Smooth muscle cell (in vitro differentiated cells): ENCODE results near the gene MB21D2. TPM values are rescaled to one million over a fixed set of nuclear protein-coding genes. Genes with fewer than 3 reads are reported as not detected.

ENCODE experiments used
- DNase-seq: peaks from one replicate; lab custom pipeline; 2025; ENCODE audit not compliant: unreplicated experiment; lab: John Stamatoyannopoulos, UW
- H2AFZ ChIP-seq: fragments of 200-600 bp; sonication (generic); 2 replicates; pipeline ENCODE4 v1.6.0; 2016; ENCODE audit warnings: antibody characterized with exemption, low read depth, mild to moderate bottlenecking
- H3F3A ChIP-seq: fragments of 200-600 bp; sonication (generic); 2 replicates; pipeline ENCODE4 v1.6.0; 2017; ENCODE audit warnings: antibody characterized with exemption, low read depth
- H3K27ac ChIP-seq: fragments of 200-600 bp; sonication (generic); 2 replicates; pipeline ENCODE4 v1.5.1; 2016; ENCODE audit warnings: low read depth, mild to moderate bottlenecking
- H3K27me3 ChIP-seq: fragments of 200-600 bp; sonication (generic); 2 replicates; pipeline ENCODE4 v1.6.1; 2016; ENCODE audit warnings: low read depth, mild to moderate bottlenecking
- H3K36me3 ChIP-seq: fragments of 200-600 bp; sonication (generic); 2 replicates; pipeline ENCODE4 v1.5.1; 2016; ENCODE audit warnings: low read depth
- H3K4me1 ChIP-seq: fragments of 200-600 bp; sonication (generic); 2 replicates; pipeline ENCODE4 v1.5.1; 2016; ENCODE audit warnings: low read depth
- H3K4me2 ChIP-seq: fragments of 200-600 bp; sonication (generic); 2 replicates; pipeline ENCODE4 v1.6.0; 2016; ENCODE audit warnings: mild to moderate bottlenecking
- H3K4me3 ChIP-seq: fragments of 200-600 bp; sonication (generic); 2 replicates; pipeline ENCODE4 v1.5.1; 2016; ENCODE audit warnings: mild to moderate bottlenecking
- H3K79me2 ChIP-seq: fragments of 200-600 bp; sonication (generic); 2 replicates; pipeline ENCODE4 v1.6.0; 2016; ENCODE audit warnings: low read depth, mild to moderate bottlenecking
- H3K9ac ChIP-seq: fragments of 200-600 bp; sonication (generic); 2 replicates; pipeline ENCODE4 v1.6.0; 2016; ENCODE audit warnings: low read depth
- H3K9me3 ChIP-seq: fragments of 200-600 bp; sonication (generic); replicated peaks from 2 replicates; pipeline ENCODE4 v1.5.1; 2016; ENCODE audit warnings: low read depth
- H4K20me1 ChIP-seq: fragments of 200-600 bp; sonication (generic); 2 replicates; pipeline ENCODE4 v1.6.0; 2016; ENCODE audit warnings: low read depth
- WGBS: methylation state at CpG from one replicate; pipeline ENCODE4 v1.1.7; 2016; ENCODE audit warnings: low lambda C conversion rate; 5-methylcytosine and 5-hydroxymethylcytosine counted together
- polyA plus RNA-seq: library from polyadenylated mRNA; unstranded; fragments of >200 nt; fragmentation: Nextera tagmentation; extraction: Ambion mirVana; gene quantifications from 2 replicates; pipeline ENCODE4 v1.2.1, GENCODE V29; 2016
- total RNA-seq: library from RNA; depleted of rRNA; stranded (reverse); fragments of >200 nt; gene quantifications from 2 replicates; pipeline ENCODE4 v1.2.3, GENCODE V29; 2014
- TF ChIP-seq, protein P1 (sequence below): fragments of 200-600 bp; sonication (generic); IDR thresholded peaks from 2 replicates; pipeline ENCODE4 v1.5.1; 2017; ENCODE audit warnings: borderline replicate concordance, mild to moderate bottlenecking, antibody characterized with exemption; ENCODE audit not compliant: insufficient read depth, poor library complexity, severe bottlenecking

The MB21D2 gene
- total and polyA plus RNA-seq, 2 experiments from 2014 or later: 5.2 to 17.1 TPM

DNA sequence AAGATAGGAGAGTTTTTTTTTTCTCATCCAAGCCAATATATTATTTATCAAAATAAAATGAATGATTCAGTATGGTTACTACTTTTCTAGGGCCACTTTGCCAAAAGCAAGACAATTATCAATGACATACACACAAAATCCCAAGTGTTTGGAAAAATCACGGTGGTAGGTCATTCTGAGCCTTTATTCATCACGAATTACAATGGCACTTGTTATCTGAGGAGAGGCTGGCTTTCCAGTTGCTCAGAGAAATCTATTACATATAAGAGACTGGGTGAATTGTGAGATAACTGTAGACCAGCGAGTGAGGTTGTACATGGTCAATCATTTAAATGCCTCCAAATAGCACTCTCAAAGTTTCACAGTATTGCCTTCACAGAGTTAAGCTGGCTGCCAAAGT lies 169.9 kb downstream of the MB21D2 start:
- H2AFZ ChIP-seq: no peak overlapping the region
- H4K20me1 ChIP-seq: no peaks in the 10 kb centered on the region
- H3K4me3 ChIP-seq: no peak overlapping the region
- no peaks in the 10 kb centered on the region for H3F3A ChIP-seq
- no peaks in the 10 kb centered on the region for H3K79me2 ChIP-seq
- no peak overlapping the region for H3K27ac ChIP-seq
- no peaks in the 10 kb centered on the region for H3K9me3 ChIP-seq
- no peak for DNase-seq
- no peak overlapping the region for H3K4me2 ChIP-seq
- no peaks in the 10 kb centered on the region for H3K36me3 ChIP-seq
- WGBS: 38% methylated on average over 3 of the region's 3 CpGs
- H3K9ac ChIP-seq: no peak overlapping the region
- no peaks in the 10 kb centered on the region for H3K27me3 ChIP-seq
- no peaks in the 10 kb centered on the region for H3K4me1 ChIP-seq
- TF ChIP-seq, protein P1, sequence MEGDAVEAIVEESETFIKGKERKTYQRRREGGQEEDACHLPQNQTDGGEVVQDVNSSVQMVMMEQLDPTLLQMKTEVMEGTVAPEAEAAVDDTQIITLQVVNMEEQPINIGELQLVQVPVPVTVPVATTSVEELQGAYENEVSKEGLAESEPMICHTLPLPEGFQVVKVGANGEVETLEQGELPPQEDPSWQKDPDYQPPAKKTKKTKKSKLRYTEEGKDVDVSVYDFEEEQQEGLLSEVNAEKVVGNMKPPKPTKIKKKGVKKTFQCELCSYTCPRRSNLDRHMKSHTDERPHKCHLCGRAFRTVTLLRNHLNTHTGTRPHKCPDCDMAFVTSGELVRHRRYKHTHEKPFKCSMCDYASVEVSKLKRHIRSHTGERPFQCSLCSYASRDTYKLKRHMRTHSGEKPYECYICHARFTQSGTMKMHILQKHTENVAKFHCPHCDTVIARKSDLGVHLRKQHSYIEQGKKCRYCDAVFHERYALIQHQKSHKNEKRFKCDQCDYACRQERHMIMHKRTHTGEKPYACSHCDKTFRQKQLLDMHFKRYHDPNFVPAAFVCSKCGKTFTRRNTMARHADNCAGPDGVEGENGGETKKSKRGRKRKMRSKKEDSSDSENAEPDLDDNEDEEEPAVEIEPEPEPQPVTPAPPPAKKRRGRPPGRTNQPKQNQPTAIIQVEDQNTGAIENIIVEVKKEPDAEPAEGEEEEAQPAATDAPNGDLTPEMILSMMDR: no peak

DNA sequence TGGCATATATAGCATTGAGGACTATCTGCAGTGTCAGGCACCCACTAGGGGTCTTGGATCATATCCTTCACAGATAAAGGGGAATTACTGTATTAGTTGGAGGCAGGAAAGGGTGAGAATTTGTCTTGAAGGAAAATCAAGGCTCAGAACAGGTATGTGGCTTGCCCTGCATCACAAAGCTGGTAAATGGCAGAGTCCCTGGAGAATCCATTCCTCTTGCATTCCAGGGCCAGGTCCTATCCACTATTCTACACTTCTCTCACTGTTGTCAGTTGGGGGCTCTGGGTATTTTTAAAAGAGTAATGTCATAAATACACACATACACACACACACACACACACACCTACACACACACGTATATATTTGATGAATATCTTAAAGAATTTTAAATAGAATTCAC lies 170.5 kb downstream of the MB21D2 start:
- Histone ChIP-seq H3K9me3 (no peaks in the 10 kb centered on the region), H3K4me1 (no peaks in the 10 kb centered on the region), H3K79me2 (no peaks in the 10 kb centered on the region), H3K27ac (no peak overlapping the region), H3K4me3 (no peak overlapping the region), H3F3A (no peaks in the 10 kb centered on the region), H3K4me2 (no peak overlapping the region), H3K36me3 (no peaks in the 10 kb centered on the region), H4K20me1 (no peaks in the 10 kb centered on the region), H2AFZ (no peak overlapping the region), H3K9ac (no peak overlapping the region), H3K27me3 (no peaks in the 10 kb centered on the region)
- no peak for DNase-seq
- WGBS: 60% methylated on average over 1 of the region's 1 CpG
- TF ChIP-seq, protein P1: no peak

Other genes with a start within 250 kb of the MB21D2 start
- 1.0 and 5.1 TPM in 2 replicates for gene FGF12, start 190.3 kb downstream of the MB21D2 start, total RNA-seq
- 0.28 and 0.47 TPM in 2 replicates for gene FGF12, start 190.3 kb downstream of the MB21D2 start, polyA plus RNA-seq